ENCODE results near the gene UFC1.
A peak's percentile ranks its signal among the peaks of the same experiment; 100 is the strongest.
"Not testable (repeated sequence)": the region's sequence is repeated elsewhere in the genome, so short reads cannot be mapped to it uniquely, and the experiment has no call there.

The UFC1 gene

DNA sequence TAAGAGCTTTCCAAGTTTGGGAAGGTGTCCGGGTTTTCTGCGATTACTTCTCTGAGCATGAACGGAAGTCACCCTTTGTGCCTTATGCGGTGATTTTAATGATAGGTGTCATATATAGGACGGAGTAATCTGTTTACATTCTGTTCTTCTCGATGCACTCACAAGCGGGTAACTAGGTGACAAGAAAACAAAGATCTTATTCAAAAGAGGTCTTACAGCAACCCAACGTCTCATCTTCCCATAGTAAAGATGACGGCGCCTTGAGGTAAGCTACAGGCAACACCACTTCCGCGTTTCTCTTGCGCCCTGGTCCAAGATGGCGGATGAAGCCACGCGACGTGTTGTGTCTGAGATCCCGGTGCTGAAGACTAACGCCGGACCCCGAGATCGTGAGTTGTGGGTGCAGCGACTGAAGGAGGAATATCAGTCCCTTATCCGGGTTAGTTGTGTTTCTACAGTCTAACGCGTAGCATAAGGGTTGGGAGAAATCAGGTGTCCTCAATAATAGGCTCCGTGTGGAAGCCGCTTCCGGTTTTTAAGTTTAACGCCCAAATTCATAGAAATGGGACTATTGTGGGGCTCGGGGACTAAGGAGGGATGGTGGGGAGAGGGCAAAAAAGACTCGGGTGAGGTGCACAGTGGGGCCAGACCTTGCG, at the start of gene UFC1:
TSS of gene UFC1 (plus strand) at position 297 of the 656 bp plus-strand sequence. CDS start at position 317, 20 bp downstream.
- DNase-seq (ENCODE audit: low spot score) = peak; percentile 87

DNA sequence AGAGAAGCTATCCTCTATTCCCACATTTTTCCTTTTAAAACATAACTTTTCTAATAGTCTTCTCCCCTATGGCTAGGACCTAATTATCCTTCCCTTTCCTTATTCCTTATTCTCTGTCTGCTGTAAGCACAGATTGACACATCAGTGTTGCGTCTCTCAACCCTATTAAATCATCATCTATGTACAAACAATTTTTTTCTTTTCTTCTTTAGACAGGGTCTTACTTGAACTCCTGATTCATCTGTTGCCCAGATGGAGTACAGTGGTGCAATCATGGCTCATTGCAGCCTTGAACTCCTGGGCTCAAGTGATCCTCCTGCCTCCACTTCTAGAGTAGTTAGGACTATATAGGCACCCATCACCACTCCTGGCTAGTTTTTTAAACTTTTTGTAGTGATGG, 47.3 kb upstream of the UFC1 start:
- no peak for DNase-seq (ENCODE audit: low spot score)

DNA sequence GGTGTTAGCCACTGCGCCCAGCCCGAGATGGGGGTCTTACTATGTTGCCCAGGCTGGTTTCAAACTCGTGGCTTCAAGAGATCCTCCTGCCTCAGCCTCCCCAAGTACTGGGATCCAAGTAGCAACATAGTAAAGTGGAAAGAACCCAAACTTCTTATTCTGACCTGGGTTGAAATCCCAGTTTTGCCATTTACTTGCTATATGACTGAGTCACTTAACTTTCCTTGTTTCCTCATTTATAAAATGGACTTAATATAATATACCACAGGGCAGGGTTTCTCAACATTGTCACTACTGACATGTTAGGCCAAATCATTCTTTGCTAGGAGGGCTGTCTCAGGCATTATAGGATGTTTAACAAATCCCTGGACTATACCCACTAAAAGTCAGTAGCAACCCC, 42.7 kb upstream of the UFC1 start:
- DNase-seq (ENCODE audit: low spot score) = no peak

DNA sequence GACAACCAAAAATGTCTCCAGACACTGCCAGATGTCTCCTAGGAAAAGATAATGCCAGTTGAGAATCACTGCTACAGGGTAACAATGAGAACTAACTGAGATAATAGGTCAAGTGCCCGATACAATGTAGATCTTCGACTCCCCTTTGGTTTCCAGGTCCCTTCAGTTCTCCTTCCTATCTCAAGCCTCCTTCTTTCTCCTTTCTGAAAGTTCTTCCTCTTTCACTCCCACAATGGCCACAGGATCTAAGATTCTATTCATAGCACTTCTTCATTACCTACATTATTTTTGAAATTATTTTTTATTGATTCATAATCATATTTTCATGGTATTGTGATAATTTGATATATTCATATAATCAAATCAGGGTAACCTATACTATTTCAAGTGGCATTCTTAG, 42.3 kb upstream of the UFC1 start:
- DNase-seq (ENCODE audit: low spot score) = no peak

DNA sequence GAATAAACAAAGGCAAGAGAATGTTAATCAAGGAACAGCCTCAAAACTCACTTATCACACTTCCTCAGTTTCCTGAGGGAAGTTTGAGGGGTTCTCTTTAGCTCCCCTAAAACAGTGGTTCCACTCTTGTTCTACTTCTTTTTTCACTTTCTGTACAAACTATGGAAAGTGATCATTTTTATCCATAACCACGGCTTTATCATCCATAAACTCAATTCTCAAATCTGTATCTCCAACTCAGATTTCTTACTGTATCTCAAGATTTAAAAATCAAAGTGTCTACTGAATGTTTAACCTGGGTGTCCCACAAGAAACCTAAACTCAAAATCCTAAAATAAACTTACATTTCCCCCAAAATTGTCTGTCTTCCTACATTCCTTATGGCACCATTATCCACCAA, 39.9 kb upstream of the UFC1 start:
- no peak for DNase-seq (ENCODE audit: low spot score)

DNA sequence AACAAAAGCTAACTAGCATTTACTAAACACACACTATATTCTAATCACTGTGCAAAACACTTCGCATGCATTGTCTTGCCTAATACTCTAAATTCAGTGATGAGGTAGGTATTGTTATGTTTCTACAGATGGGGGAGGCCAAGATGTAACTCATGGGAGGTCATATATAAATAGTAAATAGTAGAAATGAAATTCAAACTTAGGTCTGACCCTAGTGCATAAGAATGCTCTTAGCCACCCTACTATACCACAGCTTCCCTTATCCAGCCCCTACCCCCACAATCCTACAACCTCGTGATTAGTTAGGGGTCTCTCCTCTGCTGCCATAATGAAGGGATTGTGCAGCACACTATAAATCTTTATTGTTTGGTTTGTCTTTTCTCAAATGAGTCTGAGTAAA, 39.2 kb upstream of the UFC1 start:
- no peak for DNase-seq (ENCODE audit: low spot score)

DNA sequence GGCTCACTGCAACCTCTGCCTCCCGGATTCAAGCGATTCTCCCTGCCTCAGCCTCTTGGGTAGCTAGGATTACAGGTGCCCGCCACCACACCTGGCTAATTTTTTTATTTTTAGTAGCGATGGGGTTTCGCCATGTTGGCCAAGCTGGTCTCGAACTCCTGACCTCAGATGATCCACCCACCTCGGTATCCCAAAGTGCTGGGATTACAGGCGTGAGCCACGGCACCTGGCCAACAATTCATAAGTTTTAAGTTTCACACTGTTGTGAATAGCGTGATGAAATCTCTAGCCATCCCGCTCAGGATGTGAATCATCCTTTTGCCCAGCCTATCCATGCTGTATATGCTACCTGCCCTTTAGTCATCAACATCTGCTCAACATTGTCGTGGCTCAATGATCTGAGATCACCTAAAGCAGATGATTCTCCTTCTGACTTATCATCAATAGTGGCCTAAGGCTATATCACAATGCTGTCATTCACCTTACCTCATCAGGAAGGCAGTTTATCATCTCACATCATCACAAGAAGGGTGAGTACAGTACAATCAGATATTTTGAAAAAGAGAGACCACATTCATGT, 38.6 kb upstream of the UFC1 start:
- no peak for DNase-seq (ENCODE audit: low spot score)

DNA sequence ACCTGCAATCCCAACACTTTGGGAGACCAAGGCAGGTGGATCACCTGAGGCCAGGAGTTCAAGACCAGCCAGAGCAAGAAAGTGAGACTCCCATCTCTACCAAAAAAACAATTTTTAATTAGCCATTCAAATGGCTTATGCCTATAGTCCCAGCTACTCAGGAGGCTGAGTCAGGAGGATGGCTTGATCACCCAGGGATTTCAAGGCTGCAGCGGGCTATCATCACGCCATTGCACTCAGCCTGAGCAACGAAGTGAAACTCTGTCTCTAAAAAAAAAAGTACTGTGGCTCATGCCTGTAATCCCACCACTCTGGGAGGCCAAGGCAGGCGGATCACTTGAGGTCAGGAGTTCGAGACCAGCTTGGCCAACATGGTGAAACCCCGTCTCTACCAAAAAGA, 37.8 kb upstream of the UFC1 start:
- not testable (repeated sequence) for DNase-seq (ENCODE audit: low spot score)

DNA sequence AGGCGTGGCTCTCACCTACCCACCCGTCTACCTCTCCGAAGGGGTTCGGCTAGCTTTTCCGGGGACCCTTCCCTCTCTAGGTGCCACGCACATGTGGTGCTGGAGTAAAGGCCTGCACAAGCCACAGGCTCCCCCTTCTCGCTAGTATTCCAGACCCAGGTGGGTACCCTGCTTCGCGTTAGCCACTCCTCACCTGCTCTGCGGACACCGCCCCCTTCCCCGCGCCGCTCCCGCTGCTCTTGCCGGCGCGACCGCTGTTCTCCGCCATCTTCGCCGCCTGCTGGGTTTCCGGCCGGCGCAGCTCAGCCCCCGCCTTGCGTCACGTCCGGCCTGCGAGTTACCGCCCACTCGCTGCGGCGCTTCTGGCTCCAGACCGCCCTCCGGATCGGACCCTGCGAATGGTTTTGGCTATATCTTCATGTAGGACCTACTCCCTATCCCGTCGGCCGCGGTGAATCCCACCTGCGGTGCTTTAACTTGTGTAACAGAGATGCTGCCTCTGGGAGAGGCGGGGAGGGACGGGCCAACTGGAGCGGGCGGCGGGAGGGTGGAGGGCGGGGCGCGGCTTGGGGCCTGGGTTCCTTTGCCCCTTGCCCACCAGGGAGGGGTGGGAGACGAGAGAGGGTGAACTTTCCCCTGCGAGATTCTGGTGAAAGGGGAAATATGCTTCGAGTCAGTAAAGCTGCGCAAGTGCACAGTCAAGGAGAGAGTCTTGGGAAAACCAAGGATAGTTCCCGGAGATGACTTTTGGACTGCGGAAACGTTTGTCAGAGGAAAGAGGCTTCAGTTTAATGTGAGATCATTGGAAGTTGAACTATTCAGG, 35.8 kb upstream of the UFC1 start, which contains the start of the genes NIT1 and PFDN2:
TSS of gene NIT1 (plus strand) at position 347 of the 823 bp plus-strand sequence. CDS start at position 419, 72 bp downstream.
TSS of gene PFDN2 (minus strand) at position 279 of the 823 bp plus-strand sequence. CDS start at position 268, 11 bp downstream.
- DNase-seq (ENCODE audit: low spot score) = peak; percentile 92

DNA sequence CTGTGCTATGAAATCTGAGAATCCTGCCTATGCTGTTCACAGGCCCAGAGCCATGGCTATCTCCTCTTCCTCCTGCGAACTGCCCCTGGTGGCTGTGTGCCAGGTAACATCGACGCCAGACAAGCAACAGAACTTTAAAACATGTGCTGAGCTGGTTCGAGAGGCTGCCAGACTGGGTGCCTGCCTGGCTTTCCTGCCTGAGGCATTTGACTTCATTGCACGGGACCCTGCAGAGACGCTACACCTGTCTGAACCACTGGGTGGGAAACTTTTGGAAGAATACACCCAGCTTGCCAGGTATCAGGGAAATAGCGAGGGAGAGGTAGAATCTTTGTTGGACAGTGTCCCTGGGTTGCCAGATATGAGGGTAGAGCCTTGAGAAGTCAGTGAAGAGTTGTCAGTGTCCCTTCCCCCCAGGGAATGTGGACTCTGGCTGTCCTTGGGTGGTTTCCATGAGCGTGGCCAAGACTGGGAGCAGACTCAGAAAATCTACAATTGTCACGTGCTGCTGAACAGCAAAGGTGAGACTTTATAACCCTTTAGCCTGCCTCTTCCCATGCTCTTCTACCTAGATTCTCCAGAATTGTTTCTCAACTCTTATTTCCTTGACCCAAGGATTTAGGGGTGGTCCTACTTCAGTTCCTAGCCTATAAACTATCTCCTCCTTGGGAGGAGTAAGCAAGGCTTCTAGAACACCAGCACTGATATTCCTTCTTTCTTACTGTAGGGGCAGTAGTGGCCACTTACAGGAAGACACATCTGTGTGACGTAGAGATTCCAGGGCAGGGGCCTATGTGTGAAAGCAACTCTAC, 34.5 kb upstream of the UFC1 start:
- DNase-seq (ENCODE audit: low spot score) = peak; percentile 82

DNA sequence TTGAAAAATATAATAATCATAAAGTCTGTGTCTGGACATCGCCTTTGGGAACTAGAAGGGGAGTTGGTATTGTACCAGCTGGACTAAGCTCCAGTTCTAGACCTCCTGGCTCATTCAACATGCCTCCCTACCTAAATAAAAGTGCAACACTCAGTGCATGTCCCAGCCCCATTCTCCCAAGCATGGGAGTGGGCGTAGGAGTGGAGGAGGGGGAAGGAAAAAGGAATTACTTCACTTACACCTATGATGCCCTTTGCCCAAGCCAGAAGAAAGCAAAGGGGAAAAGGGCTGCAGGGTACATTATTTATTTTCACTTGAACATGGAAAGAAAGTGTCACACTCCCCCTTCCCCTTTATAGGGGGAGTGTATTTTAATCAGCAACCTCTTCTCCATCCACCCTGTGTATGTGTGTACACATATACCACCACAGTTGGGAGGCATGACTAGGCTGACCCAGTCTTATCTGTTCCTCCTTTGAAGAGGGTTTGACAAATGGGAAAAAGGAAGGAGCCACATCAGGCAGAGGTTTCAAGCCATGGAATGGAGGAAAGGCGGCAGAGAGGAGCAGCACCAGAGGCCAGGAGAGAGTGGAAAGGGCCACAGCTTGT, 32.6 kb upstream of the UFC1 start:
- DNase-seq (ENCODE audit: low spot score) = no peak

DNA sequence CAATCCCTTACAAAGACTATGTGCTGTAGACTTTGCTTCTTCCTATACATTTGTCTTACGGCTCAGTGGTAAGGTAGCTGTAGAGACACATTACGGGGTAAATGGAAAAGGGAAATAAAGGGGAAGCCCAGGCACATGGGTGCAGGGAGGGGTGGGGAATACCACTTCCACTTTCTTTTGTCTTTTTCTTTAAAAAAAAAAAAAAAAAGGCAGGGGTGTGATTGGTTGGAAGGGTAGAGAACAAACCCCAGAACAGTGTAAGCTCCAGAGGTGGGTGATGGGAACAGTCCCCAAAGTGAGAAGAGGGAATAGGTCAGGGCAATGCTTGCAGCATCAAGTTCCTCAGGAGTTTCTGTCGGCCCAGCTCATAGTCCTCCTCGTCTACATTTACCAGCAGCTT, 31.9 kb upstream of the UFC1 start:
- DNase-seq (ENCODE audit: low spot score) = no peak

DNA sequence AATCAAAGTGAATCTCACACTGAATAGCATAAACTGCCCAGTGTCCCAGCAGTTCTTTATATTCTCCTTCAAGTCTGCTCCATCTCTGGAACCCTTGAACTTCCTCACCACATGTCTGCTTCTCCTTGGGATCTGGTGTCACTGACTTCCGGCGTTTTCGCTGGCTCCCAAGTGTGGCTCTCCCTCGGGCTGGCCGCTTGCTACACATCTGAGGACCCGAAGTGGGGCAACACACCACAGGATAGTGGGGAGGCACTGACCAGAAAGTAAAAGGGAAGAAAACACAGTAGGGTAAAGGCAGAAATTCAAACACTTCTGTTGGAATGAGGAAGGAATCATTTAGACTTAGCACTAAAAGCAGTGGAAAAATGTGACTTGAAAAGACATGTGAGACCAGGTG, 30.8 kb upstream of the UFC1 start:
- DNase-seq (ENCODE audit: low spot score) = no peak

DNA sequence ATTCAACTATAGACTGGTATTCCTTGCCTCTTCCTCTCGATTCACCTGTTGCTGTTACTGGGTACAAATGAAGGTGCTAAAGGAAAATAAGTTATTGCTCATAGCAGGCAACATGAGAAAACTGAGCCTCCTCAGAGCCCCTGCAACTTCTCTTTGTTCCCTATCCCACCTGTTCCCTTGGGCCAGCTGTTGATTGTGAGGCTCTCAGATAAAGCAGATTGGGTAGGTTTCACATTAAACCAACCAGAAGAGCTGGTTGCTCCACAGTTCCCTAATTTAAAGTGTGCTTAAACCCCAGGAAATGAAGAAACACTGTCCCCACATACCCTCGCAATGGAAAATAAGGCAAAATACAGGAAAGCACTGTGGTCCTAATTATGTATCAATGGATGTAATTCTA, 26.1 kb upstream of the UFC1 start:
- no peak for DNase-seq (ENCODE audit: low spot score)

DNA sequence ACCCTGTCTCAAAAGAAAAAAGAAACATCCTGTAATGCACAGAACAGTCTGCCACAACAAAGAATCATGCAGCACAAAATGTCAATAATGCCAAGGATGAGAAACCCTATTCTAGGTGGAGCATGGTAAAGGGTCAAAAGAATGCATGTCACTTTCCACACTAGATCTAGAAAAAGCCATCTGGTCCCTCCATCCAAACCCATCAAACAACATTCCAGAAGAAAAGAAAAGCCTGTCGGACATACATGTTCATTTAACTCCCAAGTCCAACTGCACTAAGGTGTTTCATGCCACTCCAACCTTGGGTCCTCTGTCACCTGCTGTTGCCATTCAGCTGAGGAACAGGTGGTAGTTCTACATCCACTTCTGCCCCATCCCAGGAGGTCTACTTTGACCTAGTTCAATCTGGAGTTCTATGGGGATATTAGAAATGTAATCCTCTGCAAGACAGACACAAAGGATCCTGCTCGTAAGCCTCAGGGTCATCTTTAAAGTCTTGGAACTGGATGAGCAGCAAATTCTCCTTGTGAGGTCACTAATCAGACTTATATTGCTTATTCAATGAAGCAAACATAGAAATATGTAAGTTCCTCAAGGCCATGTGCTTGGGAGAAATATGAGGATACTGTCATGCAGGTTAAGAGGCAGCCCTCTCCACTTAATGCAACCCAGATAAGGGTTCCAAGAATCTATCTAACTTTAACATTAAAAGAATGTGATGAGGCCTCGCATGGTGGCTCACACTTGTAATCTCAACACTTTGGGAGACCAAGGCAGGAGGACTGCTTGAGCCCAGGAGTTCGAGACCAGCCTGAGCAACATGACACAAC, 25.0 kb upstream of the UFC1 start:
- DNase-seq (ENCODE audit: low spot score) = no peak

DNA sequence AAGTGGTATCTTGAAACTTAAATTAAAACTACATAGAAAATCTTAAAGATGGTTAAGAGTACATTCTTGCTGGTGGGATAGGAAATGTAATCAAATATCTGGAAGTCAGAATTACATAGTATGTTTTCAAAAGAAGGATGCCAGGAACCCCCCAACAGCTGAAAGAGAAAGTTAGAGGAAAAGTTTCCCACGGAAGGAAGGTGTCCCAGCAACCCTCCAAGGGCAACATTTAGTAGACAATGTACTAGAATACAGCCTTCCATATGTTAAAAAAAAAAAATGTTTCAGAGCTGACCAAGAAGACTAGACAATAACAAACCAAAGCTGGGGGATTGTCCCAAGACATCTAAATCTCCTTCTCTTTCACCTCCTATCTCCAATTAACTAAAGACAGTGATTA, 23.5 kb upstream of the UFC1 start:
- DNase-seq (ENCODE audit: low spot score) = no peak

DNA sequence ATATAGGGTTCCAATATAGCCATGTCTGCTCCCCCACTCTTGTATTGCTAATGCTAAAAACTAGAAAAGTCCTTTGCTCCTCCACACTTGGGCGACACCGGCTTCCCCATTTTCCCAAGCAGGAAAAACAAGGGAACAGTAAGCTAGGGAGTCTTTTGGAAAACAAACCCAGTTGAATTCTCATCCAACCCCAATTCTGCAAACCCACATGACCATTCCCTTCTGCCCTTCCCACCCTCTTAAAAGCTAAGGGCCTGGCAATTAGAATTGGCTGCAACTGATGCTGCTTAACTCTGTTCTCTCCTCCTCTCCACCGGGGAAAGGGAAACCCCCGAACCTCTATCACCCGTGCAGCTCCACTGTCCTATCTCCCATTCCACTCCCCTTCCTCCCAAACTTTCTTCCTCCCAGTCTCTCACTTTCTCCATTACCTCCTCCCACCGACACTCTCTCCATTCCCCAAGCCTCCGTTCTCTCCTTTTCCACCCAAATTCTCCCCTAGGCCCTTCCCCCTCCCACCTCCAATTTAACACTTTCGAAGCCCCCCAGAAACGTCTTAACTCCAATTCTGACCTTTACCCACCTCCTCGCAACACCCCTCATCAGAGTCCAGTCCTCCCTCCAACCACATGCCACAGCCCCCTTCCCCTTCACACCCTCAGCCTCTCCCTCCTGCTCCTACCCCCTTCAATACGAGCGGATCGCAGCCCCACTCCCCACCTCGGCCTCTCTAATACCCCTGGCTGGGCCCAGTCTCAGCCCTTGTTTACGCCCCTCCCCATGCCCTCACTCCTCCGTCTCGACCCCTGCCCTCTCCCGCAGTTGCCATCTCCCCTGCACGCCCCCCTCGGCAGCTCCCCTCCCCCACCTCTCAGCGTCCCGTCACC, 22.0 kb upstream of the UFC1 start:
- DNase-seq (ENCODE audit: low spot score) = peak; percentile 18

DNA sequence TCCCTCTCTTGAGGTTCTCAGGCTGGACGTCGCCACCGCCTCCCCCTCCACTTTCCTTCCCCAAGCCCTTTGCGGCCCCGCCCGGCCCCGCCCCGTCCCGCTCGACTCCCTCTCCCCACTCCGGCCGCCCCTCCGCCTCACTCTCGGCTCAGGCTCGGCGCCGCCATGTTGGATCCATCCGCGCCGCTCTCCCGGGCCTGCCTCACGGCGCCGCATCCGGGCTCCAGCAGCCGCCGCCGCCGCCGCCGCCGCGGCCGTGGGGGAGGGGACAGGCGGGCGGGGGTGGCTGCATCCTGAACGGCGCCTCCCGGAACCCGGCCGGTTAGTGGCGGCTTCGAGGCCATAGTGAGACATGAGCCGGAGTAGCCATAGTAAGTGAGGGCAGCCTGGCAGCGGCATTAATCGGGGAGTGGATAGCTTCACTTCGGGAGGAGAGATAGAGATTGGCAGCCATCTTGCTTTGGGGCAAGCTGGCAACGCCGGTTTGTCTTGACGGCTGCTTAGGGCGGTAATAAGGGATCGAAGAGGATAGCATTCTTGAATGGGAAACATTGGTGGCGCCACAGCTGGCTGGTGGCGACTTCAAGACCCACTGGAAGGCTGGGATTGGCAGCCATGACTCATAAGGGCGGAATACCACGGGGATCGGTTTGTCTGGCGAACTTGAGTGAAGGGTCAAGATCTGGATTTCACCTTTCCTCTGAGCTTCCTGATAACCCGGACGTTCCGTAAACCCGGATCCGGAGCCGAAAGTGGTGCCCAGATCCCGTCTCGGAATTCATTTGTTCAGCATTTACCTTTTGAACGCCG, 21.2 kb upstream of the UFC1 start, which contains the start of gene DEDD:
TSS of gene DEDD (minus strand) at position 258 of the 810 bp plus-strand sequence. CDS start 8,205 bp downstream, outside the sequence.
- peak; percentile 93 for DNase-seq (ENCODE audit: low spot score)
